Measurements from ENCODE around the gene RPA3.

The RPA3 gene

GRCh38 chr7:7742223-7742622 lies 23.8 kb upstream of the RPA3 start:
- DNase-seq (ENCODE audit: insufficient read length, low spot score): no peak
- TF ChIP-seq POLR2A (IDR thresholded peaks at IDR 0.05; ENCODE audit: low read depth, low read length): no peak
- FAIRE-seq: peak; percentile 6

GRCh38 chr7:7740037-7740355 lies 21.6 kb upstream of the RPA3 start:
- TF ChIP-seq POLR2A (IDR thresholded peaks at IDR 0.05; ENCODE audit: low read depth, low read length): no peak
- no peak for FAIRE-seq
- no peak for DNase-seq (ENCODE audit: insufficient read length, low spot score)

DNA sequence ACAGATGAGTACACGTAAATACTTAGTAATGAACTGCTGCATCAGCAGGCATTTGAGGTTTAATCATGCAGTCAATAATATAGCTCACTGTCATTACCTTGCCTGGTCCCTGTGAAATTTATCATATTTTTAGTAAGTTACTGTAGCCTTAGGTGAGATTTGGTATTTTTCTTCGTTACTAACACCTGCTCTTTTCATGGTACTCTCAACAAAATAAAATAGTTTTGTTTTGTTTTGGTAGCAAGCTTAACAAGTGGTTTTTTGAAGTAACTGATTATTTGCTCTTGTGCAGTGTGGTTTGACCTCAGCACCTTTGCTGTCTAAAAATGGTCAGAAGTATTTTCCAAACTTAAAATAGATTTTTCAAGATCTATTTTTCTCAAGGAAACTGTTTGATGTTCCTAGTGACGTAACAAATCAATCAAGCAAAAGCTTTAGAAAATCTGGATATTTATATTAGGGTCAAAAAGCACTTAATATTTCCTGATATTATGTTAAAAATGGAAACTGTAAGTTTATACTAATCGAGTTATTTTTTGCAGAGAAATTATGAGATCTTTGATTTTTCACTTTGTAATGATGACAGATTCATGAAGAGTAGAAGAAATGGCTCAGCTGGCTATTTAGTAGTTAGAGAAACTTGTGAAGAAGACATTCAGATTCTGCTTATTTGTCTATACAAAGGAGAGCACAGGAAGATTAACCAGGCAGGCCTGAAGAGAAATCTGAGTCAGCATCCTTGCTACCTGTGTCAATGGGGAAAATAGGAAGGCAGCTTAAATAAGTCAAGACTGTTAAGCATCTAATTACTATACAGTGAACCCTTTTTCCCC lies 21.0 kb upstream of the RPA3 start:
- FAIRE-seq: peak; percentile 95
- DNase-seq (ENCODE audit: insufficient read length, low spot score): no peak
- TF ChIP-seq POLR2A (IDR thresholded peaks at IDR 0.05; ENCODE audit: low read depth, low read length): no peak

- DNase-seq (ENCODE audit: insufficient read length, low spot score) (no peak), FAIRE-seq (no peak)
- TF ChIP-seq POLR2A (IDR thresholded peaks at IDR 0.05; ENCODE audit: low read depth, low read length): no peak
These were observed 20.2 kb upstream of the RPA3 start for GRCh38 chr7:7738622-7739021.

DNA sequence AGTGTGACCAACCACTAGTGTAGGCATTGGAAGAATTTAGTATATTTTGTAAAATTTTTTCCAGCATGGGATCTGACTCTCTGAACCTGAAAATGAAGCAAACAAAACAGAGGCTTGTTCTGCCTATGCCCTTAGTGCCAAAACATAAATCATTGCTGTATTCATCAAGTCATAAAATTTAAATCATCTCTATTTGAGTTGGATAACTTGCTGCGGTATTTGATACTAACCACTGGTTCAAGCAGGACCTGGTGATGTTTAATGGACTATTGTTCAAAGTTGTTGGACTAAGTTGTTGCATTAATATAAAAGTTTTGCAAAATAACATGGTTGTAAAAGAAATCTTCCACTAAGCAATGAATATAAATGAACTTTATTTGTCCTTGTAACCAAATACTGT lies 19.8 kb upstream of the RPA3 start:
- TF ChIP-seq POLR2A (IDR thresholded peaks at IDR 0.05; ENCODE audit: low read depth, low read length): no peak
- DNase-seq (ENCODE audit: insufficient read length, low spot score) (no peak), FAIRE-seq (peak; percentile 15)

GRCh38 chr7:7737674-7738073 lies 19.3 kb upstream of the RPA3 start:
- no peak for TF ChIP-seq POLR2A (IDR thresholded peaks at IDR 0.05; ENCODE audit: low read depth, low read length)
- DNase-seq (ENCODE audit: insufficient read length, low spot score): no peak
- FAIRE-seq: peak; percentile 57

DNA sequence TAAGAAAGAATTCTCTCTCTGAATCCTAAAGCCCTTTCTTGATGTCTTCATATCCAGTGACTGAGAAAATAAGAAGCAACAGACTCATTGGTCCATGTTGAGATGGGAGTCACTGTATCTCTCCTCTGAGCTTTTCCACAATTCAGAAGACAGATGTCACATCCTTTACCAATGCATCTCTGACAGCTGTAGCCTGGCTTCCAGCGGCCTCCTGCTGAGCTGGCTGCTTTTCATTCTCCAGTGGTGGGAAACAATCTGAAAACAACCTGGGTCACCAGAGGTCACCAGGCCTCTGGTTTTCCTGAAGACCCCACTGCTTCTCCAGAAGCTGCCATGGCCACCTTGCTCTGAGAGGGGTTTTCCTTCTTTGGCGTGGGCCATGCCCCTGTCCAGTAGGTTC lies 18.3 kb upstream of the RPA3 start:
- no peak for TF ChIP-seq POLR2A (IDR thresholded peaks at IDR 0.05; ENCODE audit: low read depth, low read length)
- FAIRE-seq: peak; percentile 45
- DNase-seq (ENCODE audit: insufficient read length, low spot score): no peak

- no peak for DNase-seq (ENCODE audit: insufficient read length, low spot score)
- TF ChIP-seq POLR2A (IDR thresholded peaks at IDR 0.05; ENCODE audit: low read depth, low read length): no peak
- peak; percentile 55 for FAIRE-seq
These were observed 14.3 kb upstream of the RPA3 start for GRCh38 chr7:7732621-7733281.

DNA sequence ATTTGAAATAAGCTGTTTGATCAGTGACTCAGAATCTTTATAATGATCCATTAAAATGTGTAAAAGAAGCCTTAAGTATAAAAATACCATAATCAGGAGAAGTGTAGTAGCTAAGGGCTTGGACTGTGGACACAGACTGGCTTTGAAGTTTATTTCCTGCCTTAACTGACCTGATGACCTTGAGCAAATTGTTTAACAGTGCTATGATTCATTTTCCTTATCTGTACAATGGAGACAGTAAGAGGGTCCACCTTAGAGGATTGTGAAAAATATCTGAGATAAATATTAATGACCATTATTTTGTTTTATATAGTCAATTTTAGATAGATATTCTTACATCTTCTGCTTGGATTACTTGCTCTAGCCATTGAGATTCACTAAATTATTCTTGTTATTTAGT lies 13.3 kb upstream of the RPA3 start:
- DNase-seq (ENCODE audit: insufficient read length, low spot score) (no peak), FAIRE-seq (no peak)
- TF ChIP-seq POLR2A (IDR thresholded peaks at IDR 0.05; ENCODE audit: low read depth, low read length): no peak

GRCh38 chr7:7720750-7721621 lies 2.6 kb upstream of the RPA3 start:
- FAIRE-seq: no peak
- DNase-seq (ENCODE audit: insufficient read length, low spot score): no peak
- no peak for TF ChIP-seq POLR2A (IDR thresholded peaks at IDR 0.05; ENCODE audit: low read depth, low read length)

DNA sequence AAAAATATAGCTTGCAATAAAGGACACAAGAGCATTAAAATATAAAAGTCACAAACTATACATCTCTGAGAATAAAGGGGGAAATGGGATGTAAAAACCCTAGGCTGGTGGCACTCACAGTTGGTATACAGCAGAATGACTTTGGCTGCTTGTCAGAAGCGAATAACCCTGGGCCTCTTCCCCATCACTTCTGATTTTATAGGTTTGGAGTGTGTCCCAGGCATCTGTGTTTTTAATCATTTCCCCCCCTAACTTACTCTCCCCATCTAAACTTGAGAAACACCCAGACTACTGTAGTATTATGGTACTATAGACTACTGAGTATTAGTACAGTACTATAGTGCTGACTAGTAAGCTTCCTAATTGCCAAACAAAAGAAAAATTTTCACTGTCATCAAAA lies 1.8 kb upstream of the RPA3 start:
- no peak for FAIRE-seq
- no peak for DNase-seq (ENCODE audit: insufficient read length, low spot score)
- no peak for TF ChIP-seq POLR2A (IDR thresholded peaks at IDR 0.05; ENCODE audit: low read depth, low read length)

- no peak for TF ChIP-seq POLR2A (IDR thresholded peaks at IDR 0.05; ENCODE audit: low read depth, low read length)
- FAIRE-seq (peak; percentile 100), DNase-seq (ENCODE audit: insufficient read length, low spot score) (peak; percentile 69)
These were observed 829 bp upstream of the RPA3 start for GRCh38 chr7:7719236-7719635.

DNA sequence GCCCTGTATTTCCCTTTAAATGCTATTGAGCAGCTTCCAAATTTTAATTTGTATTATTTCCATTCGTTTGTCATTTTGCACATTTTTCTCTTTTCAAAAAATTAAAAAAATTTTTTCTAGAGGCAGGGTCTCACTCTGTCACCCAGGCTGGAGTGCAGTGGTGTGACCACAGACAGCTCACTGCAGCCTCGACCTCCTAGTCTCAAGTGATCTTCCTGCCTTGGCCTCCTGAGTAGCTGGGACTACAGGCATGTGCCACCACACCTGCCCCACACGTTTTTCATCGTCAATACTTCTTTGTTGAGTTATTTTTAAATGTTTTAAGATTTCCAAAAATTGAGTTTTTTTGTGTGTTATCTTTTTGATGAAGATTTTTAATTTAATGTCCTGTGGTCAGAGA lies 4.7 kb downstream of the RPA3 start:
- FAIRE-seq (peak; percentile 30), DNase-seq (ENCODE audit: insufficient read length, low spot score) (no peak)
- TF ChIP-seq POLR2A (IDR thresholded peaks at IDR 0.05; ENCODE audit: low read depth, low read length): no peak

DNA sequence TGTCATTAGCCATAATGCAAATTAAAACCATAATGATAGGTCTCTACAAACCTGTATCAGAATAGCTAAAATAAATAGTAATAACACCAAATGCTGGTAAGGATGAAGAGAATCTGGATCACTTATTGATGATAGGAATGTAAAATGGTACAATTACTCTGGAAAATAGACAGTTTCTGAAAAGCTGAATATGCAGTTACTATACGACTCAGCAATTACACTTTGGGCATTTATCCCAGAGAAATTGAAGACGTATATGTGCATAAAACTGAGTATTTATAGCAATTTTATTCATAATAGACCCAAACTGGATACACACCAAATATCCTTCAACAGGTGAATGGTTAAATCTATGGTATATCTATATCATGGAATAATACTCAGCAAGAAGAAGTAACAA lies 7.9 kb downstream of the RPA3 start:
- TF ChIP-seq POLR2A (IDR thresholded peaks at IDR 0.05; ENCODE audit: low read depth, low read length): no peak
- FAIRE-seq: no peak
- DNase-seq (ENCODE audit: insufficient read length, low spot score): no peak

Measured in H54 (cell line).